ENCODE data around the gene ITIH5. TPM values are rescaled to one million over a fixed set of nuclear protein-coding genes. Genes with fewer than 3 reads are reported as not detected.

ITIH5 gene
- total RNA-seq, 1 donor from 2014 or later, result 0.29 TPM

GRCh38 chr10:7525314-7526016 lies 141.3 kb downstream of the ITIH5 start:
- Mint-ChIP-seq H3K27ac (ENCODE audit: unreplicated experiment) (no peak overlapping the region), H3K4me3 (ENCODE audit: unreplicated experiment) (no peak overlapping the region), H3K36me3 (ENCODE audit: unreplicated experiment) (no peaks in the 10 kb centered on the region), H3K9me3 (ENCODE audit: unreplicated experiment) (no peaks in the 10 kb centered on the region), H3K4me1 (ENCODE audit: low read depth, unreplicated experiment) (no peaks in the 10 kb centered on the region), H3K27me3 (ENCODE audit: unreplicated experiment) (no peaks in the 10 kb centered on the region)
- DNase-seq, result peak; percentile 47
- peak; percentile 79 for TF ChIP-seq CTCF (IDR thresholded peaks at IDR 0.05; ENCODE audit: partially characterized antibody, unreplicated experiment)

- H3K9me3 Mint-ChIP-seq (ENCODE audit: unreplicated experiment), result no peaks in the 10 kb centered on the region
- no peaks in the 10 kb centered on the region for H3K27me3 Mint-ChIP-seq (ENCODE audit: unreplicated experiment)
- no peak for DNase-seq
- no peak overlapping the region for H3K27ac Mint-ChIP-seq (ENCODE audit: unreplicated experiment)
- H3K4me1 Mint-ChIP-seq (ENCODE audit: low read depth, unreplicated experiment), result no peaks in the 10 kb centered on the region
- TF ChIP-seq CTCF (IDR thresholded peaks at IDR 0.05; ENCODE audit: partially characterized antibody, unreplicated experiment), result no peak
- H3K36me3 Mint-ChIP-seq (ENCODE audit: unreplicated experiment), result no peaks in the 10 kb centered on the region
- no peak overlapping the region for H3K4me3 Mint-ChIP-seq (ENCODE audit: unreplicated experiment)
Observed at GRCh38 chr10:7523656-7524055, 143.1 kb downstream of the ITIH5 start.

- Mint-ChIP-seq H3K4me1 (ENCODE audit: low read depth, unreplicated experiment) (no peaks in the 10 kb centered on the region), H3K27ac (ENCODE audit: unreplicated experiment) (no peak overlapping the region), H3K4me3 (ENCODE audit: unreplicated experiment) (no peak overlapping the region), H3K27me3 (ENCODE audit: unreplicated experiment) (no peaks in the 10 kb centered on the region), H3K9me3 (ENCODE audit: unreplicated experiment) (no peaks in the 10 kb centered on the region), H3K36me3 (ENCODE audit: unreplicated experiment) (no peaks in the 10 kb centered on the region)
- DNase-seq, result no peak
- no peak for TF ChIP-seq CTCF (IDR thresholded peaks at IDR 0.05; ENCODE audit: partially characterized antibody, unreplicated experiment)
Observed at GRCh38 chr10:7520507-7521485, 146.0 kb downstream of the ITIH5 start.

- TF ChIP-seq CTCF (IDR thresholded peaks at IDR 0.05; ENCODE audit: partially characterized antibody, unreplicated experiment), result no peak
- Mint-ChIP-seq H3K9me3 (ENCODE audit: unreplicated experiment) (no peaks in the 10 kb centered on the region), H3K4me1 (ENCODE audit: low read depth, unreplicated experiment) (peaks cover 2% of the 10 kb centered on the region), H3K27ac (ENCODE audit: unreplicated experiment) (no peak overlapping the region), H3K36me3 (ENCODE audit: unreplicated experiment) (no peaks in the 10 kb centered on the region), H3K4me3 (ENCODE audit: unreplicated experiment) (no peak overlapping the region), H3K27me3 (ENCODE audit: unreplicated experiment) (no peaks in the 10 kb centered on the region)
- DNase-seq, result no peak
Observed at GRCh38 chr10:7519351-7519750, 147.4 kb downstream of the ITIH5 start.
